ENCODE data around the gene SAFB.
"Not testable (repeated sequence)": the region's sequence is repeated elsewhere in the genome, so short reads cannot be mapped to it uniquely, and the experiment has no call there.

Gene SAFB

GRCh38 chr19:5697890-5698634 lies 75.2 kb downstream of the SAFB start:
- DNase-seq (ENCODE audit: low spot score), result no peak

GRCh38 chr19:5698635-5699422 lies 75.9 kb downstream of the SAFB start:
- no peak for DNase-seq (ENCODE audit: low spot score)

GRCh38 chr19:5700455-5701092 lies 77.7 kb downstream of the SAFB start:
- no peak for DNase-seq (ENCODE audit: low spot score)

- not testable (repeated sequence) for DNase-seq (ENCODE audit: low spot score)
These were observed 79.1 kb downstream of the SAFB start for GRCh38 chr19:5702053-5702410.

- DNase-seq (ENCODE audit: low spot score), result no peak
These were observed 81.2 kb downstream of the SAFB start for GRCh38 chr19:5703819-5704818.

- no peak for DNase-seq (ENCODE audit: low spot score)
These were observed 82.7 kb downstream of the SAFB start for GRCh38 chr19:5705552-5705951.

GRCh38 chr19:5706876-5707573 lies 84.1 kb downstream of the SAFB start:
- DNase-seq (ENCODE audit: low spot score), result no peak

- no peak for DNase-seq (ENCODE audit: low spot score)
These were observed 85.0 kb downstream of the SAFB start for GRCh38 chr19:5707576-5708575.

GRCh38 chr19:5711025-5711424 lies 88.1 kb downstream of the SAFB start:
- no peak for DNase-seq (ENCODE audit: low spot score)

GRCh38 chr19:5711713-5712161 lies 88.9 kb downstream of the SAFB start:
- no peak for DNase-seq (ENCODE audit: low spot score)

- no peak for DNase-seq (ENCODE audit: low spot score)
These were observed 90.3 kb downstream of the SAFB start for GRCh38 chr19:5713228-5713627.

GRCh38 chr19:5714816-5715215 lies 91.9 kb downstream of the SAFB start:
- DNase-seq (ENCODE audit: low spot score), result no peak

- DNase-seq (ENCODE audit: low spot score), result no peak
These were observed 94.5 kb downstream of the SAFB start for GRCh38 chr19:5717215-5717935.
